Activated naive CD8-positive, alpha-beta T cell treated with anti-CD3 and anti-CD28 coated beads, Interleukin-2, amount 10 ng/mL, durations not matched to agents 7 days and 5 days (primary cell): ENCODE data around the gene VIM. TPM values are rescaled to one million over a fixed set of nuclear protein-coding genes. Genes with fewer than 3 reads are reported as not detected.
A peak's percentile ranks its signal among the peaks of the same experiment; 100 is the strongest.

Experiments used
- ATAC-seq: fragments of 150-1000 bp; cut with Tn5 transposase; one replicate; pipeline ENCODE4 v1.10.0; 2021; ENCODE audit warnings: low read depth, moderate library complexity
- POLR2A ChIA-PET: fragments of 350-600 bp; sonication (Branson Sonifier 250); formaldehyde crosslinking; loops from one replicate; lab custom pipeline; 2021; ENCODE audit warnings: antibody characterized with exemption; lab: Charles Lee
- DNase-seq: peaks from one replicate; pipeline ENCODE4 v3.0.0; 2021
- H3K27ac Mint-ChIP-seq: one replicate; pipeline ENCODE4 v1.8.0; 2022; ENCODE audit warnings: mild to moderate bottlenecking, mixed read lengths
- H3K27me3 Mint-ChIP-seq: one replicate; pipeline ENCODE4 v1.8.0; 2022; ENCODE audit warnings: mild to moderate bottlenecking, moderate library complexity, mixed read lengths
- H3K36me3 Mint-ChIP-seq: one replicate; pipeline ENCODE4 v1.8.0; 2021; ENCODE audit warnings: mild to moderate bottlenecking, mixed read lengths
- H3K4me1 Mint-ChIP-seq: one replicate; pipeline ENCODE4 v1.8.0; 2021; ENCODE audit warnings: mixed read lengths
- H3K4me3 Mint-ChIP-seq: one replicate; pipeline ENCODE4 v1.8.0; 2022; ENCODE audit warnings: mild to moderate bottlenecking, moderate library complexity, mixed read lengths
- H3K9me3 Mint-ChIP-seq: one replicate; pipeline ENCODE4 v1.8.0; 2021; ENCODE audit warnings: mixed read lengths
- total RNA-seq, 2 experiments: library from RNA; stranded (reverse); gene quantifications; one replicate each; pipeline ENCODE4 v1.2.3, GENCODE V29; 2021

The VIM gene
- total RNA-seq, 2 experiments from 2014 or later, result 1,681 to 1,738 TPM

- Mint-ChIP-seq H3K4me3 (no peak overlapping the region), H3K4me1 (peaks cover 38% of the 10 kb centered on the region), H3K36me3 (peaks cover 17% of the 10 kb centered on the region), H3K9me3 (no peaks in the 10 kb centered on the region), H3K27ac (no peak overlapping the region), H3K27me3 (no peaks in the 10 kb centered on the region)
- DNase-seq, result no peak
- no peak for ATAC-seq
- POLR2A ChIA-PET, result interaction anchor here (1.8 to 5.1 kb wide), 3 partner anchors 13 to 191 kb away, joined by 5 to 50 read pairs (median 9); partner anchors contain the start of genes TRDMT1 and VIM
Observed at GRCh38 chr10:17213646-17214349, 14.2 kb upstream of the VIM start.

GRCh38 chr10:17214526-17214925 is 13.5 kb upstream of the VIM start:
- Mint-ChIP-seq H3K27ac (no peak overlapping the region), H3K4me1 (peaks cover 33% of the 10 kb centered on the region), H3K36me3 (peaks cover 17% of the 10 kb centered on the region), H3K27me3 (no peaks in the 10 kb centered on the region), H3K4me3 (peak overlapping the region; percentile 20), H3K9me3 (no peaks in the 10 kb centered on the region)
- POLR2A ChIA-PET, result interaction anchor here (1.4 to 5.1 kb wide), 4 partner anchors 12 to 14 kb away, joined by 3 to 64 read pairs (median 30); partner anchors contain the start of genes TRDMT1 and VIM
- ATAC-seq (no peak), DNase-seq (no peak)

DNA sequence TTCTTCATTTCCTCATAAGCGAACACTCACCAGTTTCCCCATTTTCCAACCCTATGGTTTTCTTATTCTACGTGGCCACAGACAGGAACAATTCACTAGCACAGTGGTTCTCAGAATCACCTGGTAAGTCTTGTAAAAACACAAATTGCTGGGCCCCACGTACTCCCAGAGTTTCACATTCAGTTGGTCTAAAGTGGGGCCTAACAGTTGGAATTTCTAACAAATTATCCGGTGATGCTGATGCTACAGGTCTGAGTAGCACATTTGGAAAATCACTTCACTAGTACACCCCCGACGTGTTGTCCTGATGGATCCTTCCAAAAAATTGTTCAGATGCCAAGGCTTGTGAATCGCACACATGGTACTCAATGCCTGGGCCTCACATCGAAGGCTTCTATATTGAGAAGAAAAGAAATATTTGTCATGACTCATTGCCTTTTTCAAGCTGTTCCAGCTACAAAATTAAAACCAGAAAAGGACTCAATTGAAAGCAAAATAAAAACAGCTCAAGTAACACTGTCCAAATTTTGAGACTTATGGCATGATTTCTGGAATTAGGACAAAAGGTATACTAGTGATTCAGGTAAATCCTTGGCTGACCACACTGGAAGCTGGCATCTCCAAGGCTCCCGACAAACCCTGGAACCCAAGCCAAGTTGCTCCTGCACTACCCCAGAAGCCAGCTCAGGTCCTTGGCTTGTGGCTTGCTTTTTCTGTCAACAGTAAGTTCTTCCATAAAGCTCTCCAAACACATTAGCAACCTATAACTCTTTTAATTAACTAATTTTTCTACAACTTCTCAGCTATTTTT is 12.9 kb upstream of the VIM start:
- peak overlapping the region; percentile 37 for H3K4me3 Mint-ChIP-seq
- POLR2A ChIA-PET, result interaction anchor here (0.5 to 2.7 kb wide), 6 partner anchors 9 to 371 kb away, joined by 3 to 64 read pairs (median 6); partner anchors contain the start of genes TRDMT1 and VIM

GRCh38 chr10:17215782-17216122 is 12.3 kb upstream of the VIM start:
- H3K9me3 Mint-ChIP-seq, result no peaks in the 10 kb centered on the region
- H3K36me3 Mint-ChIP-seq, result peaks cover 21% of the 10 kb centered on the region
- no peaks in the 10 kb centered on the region for H3K27me3 Mint-ChIP-seq
- peak overlapping the region; percentile 95 for H3K27ac Mint-ChIP-seq
- H3K4me3 Mint-ChIP-seq, result peak overlapping the region; percentile 58
- POLR2A ChIA-PET, result interaction anchor here (0.5 to 2.7 kb wide), 7 partner anchors 10 to 371 kb away, joined by 3 to 64 read pairs (median 4); partner anchors contain the start of genes TRDMT1 and VIM
- peaks cover 36% of the 10 kb centered on the region for H3K4me1 Mint-ChIP-seq
- ATAC-seq (no peak), DNase-seq (no peak)

More for the DNA sequence above, 12.9 kb upstream of the VIM start:
- no peak for DNase-seq
- peaks cover 34% of the 10 kb centered on the region for H3K4me1 Mint-ChIP-seq
- peaks cover 20% of the 10 kb centered on the region for H3K36me3 Mint-ChIP-seq
- no peaks in the 10 kb centered on the region for H3K27me3 Mint-ChIP-seq
- H3K27ac Mint-ChIP-seq, result peak overlapping the region; percentile 95
- H3K9me3 Mint-ChIP-seq, result no peaks in the 10 kb centered on the region
- ATAC-seq, result no peak

DNA sequence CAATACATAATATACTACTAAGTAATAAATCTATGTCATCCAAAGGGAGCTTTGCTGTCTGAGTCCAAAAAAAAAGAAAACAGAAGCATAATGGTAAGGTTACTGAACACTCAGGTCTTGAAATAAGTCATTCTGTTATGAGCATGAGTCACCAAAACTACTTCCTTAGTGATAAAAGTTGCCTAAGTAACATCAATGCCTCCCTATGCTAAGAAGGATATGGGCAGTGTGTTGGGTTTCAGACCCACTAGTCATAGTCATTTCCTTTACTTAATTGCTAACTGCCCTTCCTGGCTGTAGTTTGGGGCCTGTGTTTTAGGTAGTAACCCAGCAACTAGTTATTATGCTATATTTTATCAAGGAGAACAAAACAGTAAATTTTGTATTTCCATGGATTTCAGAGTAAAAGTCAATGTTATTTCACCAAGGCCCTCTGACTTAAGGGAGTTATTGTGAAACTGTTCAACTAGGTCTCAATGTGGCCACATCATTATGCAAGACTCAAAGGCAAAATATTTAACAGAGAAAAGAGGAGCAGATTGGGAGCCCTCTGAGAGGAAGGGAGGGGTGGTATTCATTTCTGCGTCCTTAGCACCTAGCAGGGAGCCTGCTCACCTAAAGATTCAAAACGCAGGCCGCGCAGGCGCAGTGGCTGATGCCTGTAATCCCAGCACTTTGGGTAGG is 11.7 kb upstream of the VIM start:
- ATAC-seq, result peak; percentile 99
- peak overlapping the region; percentile 58 for H3K4me3 Mint-ChIP-seq
- H3K27ac Mint-ChIP-seq, result peak overlapping the region; percentile 95
- POLR2A ChIA-PET, result interaction anchor here (0.5 to 2.7 kb wide), 9 partner anchors 10 to 372 kb away, joined by 3 to 64 read pairs (median 4); partner anchors contain the start of genes TRDMT1 and VIM
- H3K27me3 Mint-ChIP-seq, result no peaks in the 10 kb centered on the region
- DNase-seq, result no peak
- no peaks in the 10 kb centered on the region for H3K9me3 Mint-ChIP-seq
- H3K4me1 Mint-ChIP-seq, result peaks cover 40% of the 10 kb centered on the region
- H3K36me3 Mint-ChIP-seq, result peaks cover 21% of the 10 kb centered on the region

GRCh38 chr10:17216901-17217395 is 11.1 kb upstream of the VIM start:
- Mint-ChIP-seq H3K4me3 (no peak overlapping the region), H3K9me3 (no peaks in the 10 kb centered on the region), H3K27ac (peak overlapping the region; percentile 95), H3K36me3 (peaks cover 20% of the 10 kb centered on the region), H3K4me1 (peaks cover 40% of the 10 kb centered on the region), H3K27me3 (no peaks in the 10 kb centered on the region)
- no peak for ATAC-seq
- POLR2A ChIA-PET, result interaction anchor here (1.0 to 2.7 kb wide), 4 partner anchors 11 to 192 kb away, joined by 3 to 64 read pairs (median 13); partner anchors contain the start of gene VIM
- DNase-seq, result no peak

- no peaks in the 10 kb centered on the region for H3K27me3 Mint-ChIP-seq
- peaks cover 17% of the 10 kb centered on the region for H3K36me3 Mint-ChIP-seq
- peaks cover 39% of the 10 kb centered on the region for H3K4me1 Mint-ChIP-seq
- H3K27ac Mint-ChIP-seq, result peak overlapping the region; percentile 78
- POLR2A ChIA-PET, result interaction anchor here (3.9 kb wide), 1 partner anchor 12 kb away, joined by 25 read pairs; the partner anchor contains the start of gene VIM
- ATAC-seq (no peak), DNase-seq (no peak)
- H3K4me3 Mint-ChIP-seq, result no peak overlapping the region
- H3K9me3 Mint-ChIP-seq, result no peaks in the 10 kb centered on the region
Observed at GRCh38 chr10:17217631-17218232, 10.3 kb upstream of the VIM start.

- POLR2A ChIA-PET, result interaction anchor here (3.9 kb wide), 1 partner anchor 10 kb away, joined by 25 read pairs; the partner anchor contains the start of gene VIM
- no peak overlapping the region for H3K27ac Mint-ChIP-seq
Observed at GRCh38 chr10:17219024-17219423, 9.0 kb upstream of the VIM start.

DNA sequence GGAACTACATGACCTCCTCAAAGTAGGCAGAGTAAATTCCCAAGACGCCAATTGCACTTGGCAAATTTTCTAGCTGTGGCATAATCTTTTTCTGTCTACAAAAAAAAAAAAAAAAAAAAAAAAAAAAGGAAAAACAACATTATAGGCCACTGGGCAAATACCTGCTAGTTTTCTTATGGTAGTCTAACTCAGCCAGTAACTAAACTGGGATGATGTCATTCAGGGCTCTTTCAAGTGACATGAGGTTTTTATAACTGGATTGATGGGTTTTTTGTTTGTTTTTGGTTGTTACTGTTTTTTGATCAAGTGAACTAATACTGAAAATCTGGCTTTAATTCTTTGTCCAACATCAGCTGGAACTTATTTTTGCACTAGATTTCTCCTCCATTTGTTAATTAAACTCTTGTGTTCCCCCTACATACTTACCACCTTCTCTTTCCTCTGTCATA is 7.4 kb upstream of the VIM start:
- Mint-ChIP-seq H3K36me3 (peaks cover 21% of the 10 kb centered on the region), H3K27me3 (no peaks in the 10 kb centered on the region), H3K4me3 (no peak overlapping the region), H3K27ac (peak overlapping the region; percentile 3), H3K9me3 (no peaks in the 10 kb centered on the region), H3K4me1 (peaks cover 29% of the 10 kb centered on the region)
- ATAC-seq (no peak), DNase-seq (no peak)
- POLR2A ChIA-PET, result interaction anchor here (0.6 to 3.9 kb wide), 3 partner anchors 9 to 403 kb away, joined by 3 to 25 read pairs (median 4); partner anchors contain the start of gene VIM

More at GRCh38 chr10:17219024-17219423, 9.0 kb upstream of the VIM start:
- ATAC-seq (no peak), DNase-seq (no peak)
- peaks cover 33% of the 10 kb centered on the region for H3K4me1 Mint-ChIP-seq
- H3K9me3 Mint-ChIP-seq, result no peaks in the 10 kb centered on the region
- H3K36me3 Mint-ChIP-seq, result peaks cover 20% of the 10 kb centered on the region
- no peak overlapping the region for H3K4me3 Mint-ChIP-seq
- H3K27me3 Mint-ChIP-seq, result no peaks in the 10 kb centered on the region

- Mint-ChIP-seq H3K9me3 (no peaks in the 10 kb centered on the region), H3K4me3 (no peak overlapping the region), H3K27ac (no peak overlapping the region), H3K4me1 (peaks cover 33% of the 10 kb centered on the region), H3K27me3 (no peaks in the 10 kb centered on the region), H3K36me3 (peaks cover 19% of the 10 kb centered on the region)
- ATAC-seq (no peak), DNase-seq (no peak)
- POLR2A ChIA-PET, result no interaction called here
Observed at GRCh38 chr10:17222329-17222728, 5.7 kb upstream of the VIM start.

DNA sequence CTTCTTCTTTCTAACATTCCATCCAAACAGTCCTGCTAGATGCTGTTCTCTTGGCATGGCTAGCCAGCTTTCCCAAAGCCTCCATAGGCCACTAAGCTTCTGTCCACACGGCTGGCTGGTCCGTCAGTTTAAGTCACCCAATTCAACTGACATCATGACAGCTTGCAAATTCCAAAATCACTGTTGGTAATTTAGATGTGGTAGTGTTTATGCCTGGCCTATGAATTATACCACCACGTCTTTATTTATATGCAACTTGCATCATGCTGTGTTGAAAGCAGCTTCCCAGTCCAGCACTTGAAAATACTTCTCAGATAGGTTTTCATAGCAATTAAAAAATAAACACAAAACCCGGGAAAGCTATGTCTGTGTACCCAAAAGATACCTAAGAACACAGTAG is 2.2 kb upstream of the VIM start:
- H3K4me3 Mint-ChIP-seq, result no peak overlapping the region
- DNase-seq (no peak), ATAC-seq (no peak)
- no peak overlapping the region for H3K27ac Mint-ChIP-seq
- peaks cover 18% of the 10 kb centered on the region for H3K36me3 Mint-ChIP-seq
- H3K9me3 Mint-ChIP-seq, result no peaks in the 10 kb centered on the region
- peaks cover 30% of the 10 kb centered on the region for H3K4me1 Mint-ChIP-seq
- POLR2A ChIA-PET, result interaction anchor here (6.7 to 8.4 kb wide), 2 partner anchors 22 to 202 kb away, joined by 118 to 337 read pairs; partner anchors contain the start of gene TRDMT1
- no peaks in the 10 kb centered on the region for H3K27me3 Mint-ChIP-seq

GRCh38 chr10:17226891-17227303 is 1.1 kb upstream of the VIM start:
- POLR2A ChIA-PET, result interaction anchor here (4.3 to 8.4 kb wide), 4 partner anchors 11 to 203 kb away, joined by 50 to 337 read pairs (median 91); partner anchors contain the start of gene TRDMT1
- peaks cover 35% of the 10 kb centered on the region for H3K4me1 Mint-ChIP-seq
- peak overlapping the region; percentile 91 for H3K4me3 Mint-ChIP-seq
- peaks cover 29% of the 10 kb centered on the region for H3K36me3 Mint-ChIP-seq
- no peak for DNase-seq
- H3K9me3 Mint-ChIP-seq, result no peaks in the 10 kb centered on the region
- H3K27me3 Mint-ChIP-seq, result no peaks in the 10 kb centered on the region
- peak overlapping the region; percentile 94 for H3K27ac Mint-ChIP-seq
- no peak for ATAC-seq
